ENCODE results near the gene TRPM1. TPM values are rescaled to one million over a fixed set of nuclear protein-coding genes. Genes with fewer than 3 reads are reported as not detected.

Gene TRPM1
- total and polyA plus RNA-seq, 9 of the 15 experiments (the other 6 are each of a cell fraction or from before 2014, with no cell fraction given), result 0.01 to 0.06 (median 0.03) TPM; not detected in 5

DNA sequence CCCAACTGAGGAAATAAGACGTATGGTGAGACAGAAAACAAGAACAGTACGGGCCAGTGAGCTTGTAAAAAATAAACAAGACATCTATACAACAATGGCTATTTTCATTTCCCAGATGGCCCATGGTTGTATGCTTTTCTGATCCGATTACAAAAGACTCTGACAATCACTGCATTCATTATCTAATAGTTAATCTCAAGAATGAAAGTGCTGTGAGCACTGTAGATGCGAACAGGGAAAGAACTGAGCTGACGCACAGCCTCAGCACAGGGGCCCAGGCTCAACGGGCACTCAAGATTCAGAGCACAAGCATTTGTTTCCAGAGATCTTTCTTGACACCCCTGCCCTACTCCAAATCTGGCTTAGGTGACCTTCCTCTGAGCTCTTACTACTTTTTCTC is 117.0 kb downstream of the TRPM1 start:
- Histone ChIP-seq H3K27me3 (ENCODE audit: control insufficient read depth in 2 of 2, insufficient read depth in 2 of 2, low read length in 2 of 2) (no peaks in the 10 kb centered on the region), H3K4me3 (no peak overlapping the region), H3K9ac (ENCODE audit: insufficient read depth in 1 of 2, low read depth in 2 of 2, low read length in 2 of 2) (no peak overlapping the region), H3K9me3 (replicated peaks; ENCODE audit: control insufficient read depth, insufficient read depth, low read depth, low read length) (no peaks in the 10 kb centered on the region), H3K79me2 (ENCODE audit: control insufficient read depth, insufficient read depth, low read length) (no peaks in the 10 kb centered on the region), H3K4me1 (replicated peaks in 1 of 2; ENCODE audit: control insufficient read depth in 2 of 2, insufficient read depth in 2 of 2, low read length in 2 of 2) (no peaks in the 10 kb centered on the region), H3K27ac (ENCODE audit: extremely low read depth, low read depth, low read length) (no peak overlapping the region), H4K20me1 (replicated peaks; ENCODE audit: control insufficient read depth, insufficient read depth, low read length) (peaks cover 7% of the 10 kb centered on the region; the same call in 1 of the 2 replicates), H3K4me2 (ENCODE audit: insufficient read depth, low read length) (no peak overlapping the region), H3K36me3 (ENCODE audit: control insufficient read depth, insufficient read depth, low read length) (peaks cover 6% of the 10 kb centered on the region; the same call in 2 of the 3 replicates), H3K9me1 (ENCODE audit: control insufficient read depth, insufficient read depth, low read length) (no peaks in the 10 kb centered on the region), H2AFZ (ENCODE audit: low read depth, low read length) (no peak overlapping the region)
- FAIRE-seq, result peak; percentile 23
- intact Hi-C loops (cut with micrococcal nuclease), result no loop called here
- no TSS peak for BruUV-seq (replicated peaks)
- 70% methylated on average over 6 of the region's 6 CpGs for WGBS (ENCODE audit: insufficient coverage, low coverage, missing lambda C conversion rate)
- no peak for DNase-seq (ENCODE audit: extremely low read depth in 1 of 4, low spot score in 3 of 4)
- TF ChIP-seq ZNF12 (CRISPR knock-in tag; IDR thresholded peaks at IDR 0.05) (no peak), CXXC5 (CRISPR knock-in tag; IDR thresholded peaks at IDR 0.05) (no peak), ZNF212 (CRISPR knock-in tag; IDR thresholded peaks at IDR 0.05) (no peak), STAT5B (CRISPR knock-in tag; IDR thresholded peaks at IDR 0.05) (no peak), RAD51 (IDR thresholded peaks at IDR 0.05; ENCODE audit: borderline replicate concordance, low read depth) (no peak), ZNF551 (CRISPR knock-in tag; IDR thresholded peaks at IDR 0.05) (no peak), COPS2 (conservative IDR thresholded peaks at IDR 0.05) (no peak), CEBPG (CRISPR knock-in tag; IDR thresholded peaks at IDR 0.05) (no peak), CEBPG (tag; conservative IDR thresholded peaks at IDR 0.05 in 1 of 2, IDR thresholded peaks at IDR 0.05 in 1 of 2) (no peak)
- TF ChIP-seq, protein P1, sequence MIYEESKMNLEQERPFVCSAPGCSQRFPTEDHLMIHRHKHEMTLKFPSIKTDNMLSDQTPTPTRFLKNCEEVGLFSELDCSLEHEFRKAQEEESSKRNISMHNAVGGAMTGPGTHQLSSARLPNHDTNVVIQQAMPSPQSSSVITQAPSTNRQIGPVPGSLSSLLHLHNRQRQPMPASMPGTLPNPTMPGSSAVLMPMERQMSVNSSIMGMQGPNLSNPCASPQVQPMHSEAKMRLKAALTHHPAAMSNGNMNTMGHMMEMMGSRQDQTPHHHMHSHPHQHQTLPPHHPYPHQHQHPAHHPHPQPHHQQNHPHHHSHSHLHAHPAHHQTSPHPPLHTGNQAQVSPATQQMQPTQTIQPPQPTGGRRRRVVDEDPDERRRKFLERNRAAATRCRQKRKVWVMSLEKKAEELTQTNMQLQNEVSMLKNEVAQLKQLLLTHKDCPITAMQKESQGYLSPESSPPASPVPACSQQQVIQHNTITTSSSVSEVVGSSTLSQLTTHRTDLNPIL (CRISPR knock-in tag; IDR thresholded peaks at IDR 0.05), result no peak
- POLR2A ChIA-PET, result interaction anchor here (1.4 kb wide), 1 partner anchor 11 kb away, joined by 4 read pairs; no protein-coding TSS in a partner anchor
- ATAC-seq, result no peak
- in situ Hi-C loops (cut with MboI), result no loop called here
- CTCF ChIA-PET (ENCODE audit: low intra/inter-chr PET ratio), result no interaction called here
